ENCODE measurements around the gene DGKB. TPM values are rescaled to one million over a fixed set of nuclear protein-coding genes. Genes with fewer than 3 reads are reported as not detected.
A peak's percentile ranks its signal among the peaks of the same experiment; 100 is the strongest.

DGKB gene
- total RNA-seq, 1 donor: not detected

- DNase-seq (ENCODE audit: low read depth): no peak
- TF ChIP-seq, protein P1, sequence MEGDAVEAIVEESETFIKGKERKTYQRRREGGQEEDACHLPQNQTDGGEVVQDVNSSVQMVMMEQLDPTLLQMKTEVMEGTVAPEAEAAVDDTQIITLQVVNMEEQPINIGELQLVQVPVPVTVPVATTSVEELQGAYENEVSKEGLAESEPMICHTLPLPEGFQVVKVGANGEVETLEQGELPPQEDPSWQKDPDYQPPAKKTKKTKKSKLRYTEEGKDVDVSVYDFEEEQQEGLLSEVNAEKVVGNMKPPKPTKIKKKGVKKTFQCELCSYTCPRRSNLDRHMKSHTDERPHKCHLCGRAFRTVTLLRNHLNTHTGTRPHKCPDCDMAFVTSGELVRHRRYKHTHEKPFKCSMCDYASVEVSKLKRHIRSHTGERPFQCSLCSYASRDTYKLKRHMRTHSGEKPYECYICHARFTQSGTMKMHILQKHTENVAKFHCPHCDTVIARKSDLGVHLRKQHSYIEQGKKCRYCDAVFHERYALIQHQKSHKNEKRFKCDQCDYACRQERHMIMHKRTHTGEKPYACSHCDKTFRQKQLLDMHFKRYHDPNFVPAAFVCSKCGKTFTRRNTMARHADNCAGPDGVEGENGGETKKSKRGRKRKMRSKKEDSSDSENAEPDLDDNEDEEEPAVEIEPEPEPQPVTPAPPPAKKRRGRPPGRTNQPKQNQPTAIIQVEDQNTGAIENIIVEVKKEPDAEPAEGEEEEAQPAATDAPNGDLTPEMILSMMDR (IDR thresholded peaks at IDR 0.05; ENCODE audit: insufficient read depth, low read depth, low read length): no peak
- H3K4me3 ChIP-seq (ENCODE audit: low read depth, low read length): no peak overlapping the region
Observed at GRCh38 chr7:14381306-14381705, 521.2 kb downstream of the DGKB start.

DNA sequence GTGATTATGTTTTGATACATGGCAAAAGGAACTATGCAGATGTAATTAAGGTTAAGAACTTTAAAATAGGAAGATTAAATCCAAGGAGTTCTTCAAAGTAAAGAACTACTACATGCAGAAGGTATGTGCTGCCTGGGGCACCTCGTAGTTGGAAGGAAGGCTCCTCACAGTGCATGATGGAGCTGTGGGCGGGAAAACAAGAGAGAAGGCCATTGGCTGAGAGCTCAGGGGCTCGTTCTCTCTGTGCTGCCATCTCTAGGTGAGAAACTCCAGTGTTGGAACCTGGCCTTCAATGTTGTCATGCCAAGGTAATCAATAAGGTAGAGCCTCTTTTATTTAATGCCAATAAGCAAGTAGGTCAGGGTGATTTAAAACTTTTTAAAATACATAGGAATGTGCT is 521.7 kb downstream of the DGKB start:
- TF ChIP-seq, protein P1 (IDR thresholded peaks at IDR 0.05; ENCODE audit: insufficient read depth, low read depth, low read length): no peak
- no peak overlapping the region for H3K4me3 ChIP-seq (ENCODE audit: low read depth, low read length)
- DNase-seq (ENCODE audit: low read depth): no peak

DNA sequence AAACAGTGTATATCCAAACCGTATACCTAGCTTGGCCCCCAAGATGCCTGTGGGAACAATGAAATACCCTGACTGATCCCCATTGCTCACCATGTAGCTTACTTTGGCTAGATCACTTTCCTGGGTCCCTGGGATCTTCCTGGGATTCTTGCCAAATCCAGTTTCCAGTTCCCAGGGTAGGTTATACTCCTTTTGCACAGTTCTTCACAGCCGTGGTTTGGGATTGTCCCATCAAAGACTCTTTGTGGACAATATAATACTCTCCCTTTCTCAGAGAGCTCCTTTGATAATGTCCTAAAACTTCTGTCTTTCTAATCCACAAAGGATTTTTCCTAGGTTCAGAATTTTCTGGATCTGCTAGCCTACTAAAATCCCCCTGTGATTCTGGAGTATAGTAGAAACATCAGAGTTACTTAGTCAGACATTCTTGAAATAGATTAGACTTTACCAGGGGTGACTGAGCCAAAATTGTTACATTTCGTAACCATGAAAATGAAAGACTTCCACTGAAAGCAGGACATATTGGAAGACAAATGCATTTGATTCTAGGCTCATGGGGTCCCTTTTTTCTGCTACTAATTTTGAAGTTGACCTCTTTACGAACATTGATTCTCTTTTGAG is 524.8 kb downstream of the DGKB start:
- TF ChIP-seq, protein P1 (IDR thresholded peaks at IDR 0.05; ENCODE audit: insufficient read depth, low read depth, low read length): no peak
- DNase-seq (ENCODE audit: low read depth): peak; percentile 8
- no peak overlapping the region for H3K4me3 ChIP-seq (ENCODE audit: low read depth, low read length)

DNA sequence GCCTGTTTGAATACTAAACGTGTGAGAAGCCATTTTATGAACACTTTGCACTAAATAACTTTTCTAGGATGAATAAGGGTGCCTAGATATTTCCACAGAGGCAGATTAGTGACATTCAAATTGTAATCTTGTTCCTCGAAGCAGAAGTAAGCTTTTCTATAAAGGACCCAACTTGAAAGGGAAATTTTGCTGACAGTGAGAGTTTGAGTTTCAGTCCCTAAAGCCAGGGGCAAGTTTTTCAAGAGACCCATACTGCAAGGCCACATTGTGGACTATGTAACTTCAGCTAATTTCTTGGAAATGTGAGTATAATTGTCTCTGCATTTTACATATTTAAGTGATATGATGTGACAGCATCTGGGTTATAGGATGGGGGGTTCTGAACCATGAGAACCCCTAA is 525.8 kb downstream of the DGKB start:
- TF ChIP-seq, protein P1 (IDR thresholded peaks at IDR 0.05; ENCODE audit: insufficient read depth, low read depth, low read length): no peak
- H3K4me3 ChIP-seq (ENCODE audit: low read depth, low read length): no peak overlapping the region
- no peak for DNase-seq (ENCODE audit: low read depth)

GRCh38 chr7:14375998-14376397 is 526.6 kb downstream of the DGKB start:
- TF ChIP-seq, protein P1 (IDR thresholded peaks at IDR 0.05; ENCODE audit: insufficient read depth, low read depth, low read length): no peak
- H3K4me3 ChIP-seq (ENCODE audit: low read depth, low read length): no peak overlapping the region
- no peak for DNase-seq (ENCODE audit: low read depth)

- no peak overlapping the region for H3K4me3 ChIP-seq (ENCODE audit: low read depth, low read length)
- no peak for DNase-seq (ENCODE audit: low read depth)
- TF ChIP-seq, protein P1 (IDR thresholded peaks at IDR 0.05; ENCODE audit: insufficient read depth, low read depth, low read length): no peak
Observed at GRCh38 chr7:14374336-14374735, 528.2 kb downstream of the DGKB start.

DNA sequence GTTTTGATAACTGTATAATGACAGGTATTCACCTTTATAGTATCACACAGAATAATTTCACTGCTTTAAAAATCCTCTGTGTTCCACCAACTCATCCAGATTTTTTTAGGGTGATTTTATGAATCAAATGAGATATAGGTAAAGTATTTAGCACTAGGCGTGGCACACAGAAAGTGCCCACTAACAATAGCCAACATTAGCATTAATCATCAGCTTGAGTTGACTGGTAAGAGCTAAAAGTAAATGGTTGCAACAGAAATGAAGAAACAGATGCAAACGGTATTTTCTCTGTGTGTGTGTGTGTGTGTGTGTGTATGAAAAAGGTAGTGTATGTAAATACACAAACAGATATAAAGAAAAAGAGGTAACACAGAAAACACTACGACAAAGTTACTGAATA is 534.3 kb downstream of the DGKB start:
- TF ChIP-seq, protein P1 (IDR thresholded peaks at IDR 0.05; ENCODE audit: insufficient read depth, low read depth, low read length): no peak
- no peak overlapping the region for H3K4me3 ChIP-seq (ENCODE audit: low read depth, low read length)
- no peak for DNase-seq (ENCODE audit: low read depth)

All from fibroblast of villous mesenchyme (primary cell).